NCI-H345 treated with DMSO at 0.1 percent for 48 hours (cell line): ENCODE results near the gene PPP6C.

Source experiments
- DNase-seq: peaks from one replicate; lab custom pipeline; 2025; ENCODE audit not compliant: unreplicated experiment; lab: John Stamatoyannopoulos, UW

Gene PPP6C

GRCh38 chr9:125099816-125100215, 89.8 kb downstream of the PPP6C start:
- DNase-seq = no peak
